H1 (cell line): ENCODE measurements around the gene SMARCE1.

ENCODE experiments used
- GABPA ChIP-seq: IDR thresholded peaks from 2 replicates; pipeline ENCODE4 v1.6.1; 2011; ENCODE audit warnings: mild to moderate bottlenecking, low read length, moderate library complexity, borderline replicate concordance; ENCODE audit not compliant: insufficient read depth
- GTF2F1 ChIP-seq: IDR thresholded peaks from 2 replicates; pipeline ENCODE4 v1.6.1; 2012; ENCODE audit warnings: low read depth, low read length, improper control_type of control experiment, borderline replicate concordance
- KDM1A ChIP-seq: fragments of 200-600, 300-600 bp; sonication (generic); IDR thresholded peaks from 2 replicates; pipeline ENCODE4 v1.7.1; 2016; ENCODE audit warnings: mild to moderate bottlenecking, low read length, borderline replicate concordance
- KDM5A ChIP-seq: fragments of 200-600 bp; IDR thresholded peaks from 2 replicates; pipeline ENCODE4 v1.7.1; 2012; ENCODE audit warnings: mild to moderate bottlenecking, low read length, inconsistent platforms, mixed read lengths
- SP1 ChIP-seq: IDR thresholded peaks from 2 replicates; pipeline ENCODE4 v1.6.1; 2011; ENCODE audit warnings: low read depth, low read length
- SUZ12 ChIP-seq: fragments of 200-600 bp; sonication (generic); IDR thresholded peaks from 2 replicates; pipeline ENCODE4 v1.6.1; 2012; ENCODE audit warnings: mild to moderate bottlenecking, inconsistent platforms, low read length, moderate library complexity, mixed read lengths
- TEAD4 ChIP-seq: IDR thresholded peaks from 2 replicates; pipeline ENCODE4 v1.6.1; 2012; ENCODE audit warnings: low read depth, low read length, inconsistent platforms, mixed read lengths
- ZNF274 ChIP-seq: IDR thresholded peaks from 2 replicates; pipeline ENCODE4 v1.7.0; 2012; ENCODE audit warnings: low read length, borderline replicate concordance; ENCODE audit errors: extremely low read depth
- TF ChIP-seq, protein P1 (sequence below), 3 experiments: IDR thresholded peaks; 1 replicate in 2 of 3; 2 replicates in 1 of 3; pipeline versions ENCODE4 v1.5.1 to v1.6.1; 2011; ENCODE audit warnings: low read length in 3 of 3, mild to moderate bottlenecking in 3 of 3, inconsistent platforms in 2 of 3, low read depth in 1 of 3, moderate library complexity in 1 of 3; ENCODE audit not compliant: insufficient read depth in 1 of 3; ENCODE audit errors: control extremely low read depth in 1 of 3

- TF ChIP-seq ZNF274 (no peak), SUZ12 (no peak), KDM1A (no peak), SP1 (no peak), GTF2F1 (no peak), GABPA (no peak), TEAD4 (no peak), KDM5A (no peak)
- TF ChIP-seq, protein P1, sequence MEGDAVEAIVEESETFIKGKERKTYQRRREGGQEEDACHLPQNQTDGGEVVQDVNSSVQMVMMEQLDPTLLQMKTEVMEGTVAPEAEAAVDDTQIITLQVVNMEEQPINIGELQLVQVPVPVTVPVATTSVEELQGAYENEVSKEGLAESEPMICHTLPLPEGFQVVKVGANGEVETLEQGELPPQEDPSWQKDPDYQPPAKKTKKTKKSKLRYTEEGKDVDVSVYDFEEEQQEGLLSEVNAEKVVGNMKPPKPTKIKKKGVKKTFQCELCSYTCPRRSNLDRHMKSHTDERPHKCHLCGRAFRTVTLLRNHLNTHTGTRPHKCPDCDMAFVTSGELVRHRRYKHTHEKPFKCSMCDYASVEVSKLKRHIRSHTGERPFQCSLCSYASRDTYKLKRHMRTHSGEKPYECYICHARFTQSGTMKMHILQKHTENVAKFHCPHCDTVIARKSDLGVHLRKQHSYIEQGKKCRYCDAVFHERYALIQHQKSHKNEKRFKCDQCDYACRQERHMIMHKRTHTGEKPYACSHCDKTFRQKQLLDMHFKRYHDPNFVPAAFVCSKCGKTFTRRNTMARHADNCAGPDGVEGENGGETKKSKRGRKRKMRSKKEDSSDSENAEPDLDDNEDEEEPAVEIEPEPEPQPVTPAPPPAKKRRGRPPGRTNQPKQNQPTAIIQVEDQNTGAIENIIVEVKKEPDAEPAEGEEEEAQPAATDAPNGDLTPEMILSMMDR (IDR thresholded peaks at IDR 0.05; ENCODE audit: control extremely low read depth in 1 of 3, insufficient read depth in 1 of 3, low read depth in 1 of 3, low read length in 3 of 3): no peak
Measured at GRCh38 chr17:40607641-40608040, 40.0 kb downstream of the SMARCE1 start.
